Erythroblast (primary cell): Measurements from ENCODE around the gene UIMC1.

Experiments used
- GATA1 ChIP-seq: IDR thresholded peaks from 2 replicates; pipeline ENCODE4 v1.6.1; 2011; ENCODE audit warnings: low read depth, mild to moderate bottlenecking, control low read depth, low read length, moderate library complexity
- POLR2A ChIP-seq: IDR thresholded peaks from 2 replicates; pipeline ENCODE4 v1.6.1; 2011; ENCODE audit warnings: mild to moderate bottlenecking, low read length

DNA sequence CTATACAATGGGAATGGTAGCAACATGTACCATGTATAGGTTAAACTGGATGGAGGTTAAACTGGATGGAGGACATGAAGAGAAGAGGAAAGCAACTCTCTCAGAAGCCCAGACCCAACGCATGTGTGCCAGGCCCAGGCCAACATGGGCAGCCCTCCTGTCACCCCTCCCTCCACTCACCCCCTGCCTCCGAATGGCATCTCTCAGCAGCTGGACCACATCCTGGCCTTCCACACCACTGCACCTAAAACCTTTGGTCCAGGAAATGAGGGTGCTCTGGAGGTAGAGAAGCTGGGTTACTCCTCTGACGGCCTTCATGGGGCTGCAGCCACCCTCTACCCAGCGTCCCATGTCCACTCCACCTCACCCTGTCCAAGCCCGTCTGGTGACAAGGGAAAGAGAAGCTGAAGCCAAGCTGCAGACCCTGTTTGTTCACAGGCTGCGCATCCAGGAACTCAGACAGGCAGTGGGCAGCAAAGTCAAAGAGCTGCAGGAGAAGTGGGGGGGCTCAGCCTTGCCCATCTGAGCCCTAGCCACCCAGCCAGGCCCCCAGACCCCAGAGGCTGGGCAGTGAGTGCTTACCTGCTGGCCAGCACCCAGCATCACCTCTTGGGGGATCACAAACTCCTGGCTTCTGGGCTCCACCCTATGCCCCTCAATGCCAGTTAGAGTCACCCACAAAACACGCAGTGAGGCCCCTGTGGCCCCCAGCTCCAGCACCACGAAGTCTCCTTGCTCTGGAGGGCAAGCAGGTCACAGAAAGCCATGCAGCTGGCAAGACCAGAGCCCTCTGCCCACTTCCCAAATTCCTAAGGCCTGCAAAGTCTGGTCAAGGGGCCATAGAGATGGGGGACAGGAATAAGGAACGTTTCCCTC is 115.9 kb downstream of the UIMC1 start:
- TF ChIP-seq POLR2A = no peak
- no peak for TF ChIP-seq GATA1
